Mammary epithelial cell (primary cell): ENCODE data around the gene FGF14.

Experiments used
- EZH2 ChIP-seq: IDR thresholded peaks from 2 replicates; pipeline ENCODE4 v1.6.1; 2012; ENCODE audit warnings: low read length, inconsistent platforms, borderline replicate concordance
- TF ChIP-seq, protein P1 (sequence below), 2 donors: IDR thresholded peaks in 1 of 2; conservative IDR thresholded peaks in 1 of 2; 2 replicates each; pipeline ENCODE4 v1.5.1; 2011 to 2012; ENCODE audit warnings: inconsistent platforms in 2 of 2, low read length in 2 of 2, mild to moderate bottlenecking in 2 of 2, control low read depth in 1 of 2, low read depth in 1 of 2; ENCODE audit not compliant: insufficient read depth in 1 of 2; ENCODE audit errors: extremely low read depth in 1 of 2

DNA sequence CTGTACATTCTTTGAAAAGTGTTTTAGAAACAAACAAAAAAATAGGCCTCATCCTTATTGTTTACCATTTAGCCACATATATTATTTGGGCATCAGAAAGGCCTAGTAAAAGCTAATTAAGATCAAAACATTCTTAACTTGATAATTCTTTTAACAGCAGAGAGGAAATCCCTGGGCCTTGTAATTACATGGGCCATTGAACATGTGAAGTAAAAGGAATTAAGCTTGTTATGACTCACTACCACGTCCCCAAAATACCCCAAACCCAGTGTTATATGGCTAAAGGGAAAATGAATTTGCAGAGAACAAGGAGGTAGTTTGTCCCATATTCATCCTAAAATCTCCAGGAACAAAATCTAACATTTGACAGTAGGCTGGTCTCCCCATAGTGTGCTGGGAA, 509.6 kb downstream of the FGF14 start:
- TF ChIP-seq, protein P1, sequence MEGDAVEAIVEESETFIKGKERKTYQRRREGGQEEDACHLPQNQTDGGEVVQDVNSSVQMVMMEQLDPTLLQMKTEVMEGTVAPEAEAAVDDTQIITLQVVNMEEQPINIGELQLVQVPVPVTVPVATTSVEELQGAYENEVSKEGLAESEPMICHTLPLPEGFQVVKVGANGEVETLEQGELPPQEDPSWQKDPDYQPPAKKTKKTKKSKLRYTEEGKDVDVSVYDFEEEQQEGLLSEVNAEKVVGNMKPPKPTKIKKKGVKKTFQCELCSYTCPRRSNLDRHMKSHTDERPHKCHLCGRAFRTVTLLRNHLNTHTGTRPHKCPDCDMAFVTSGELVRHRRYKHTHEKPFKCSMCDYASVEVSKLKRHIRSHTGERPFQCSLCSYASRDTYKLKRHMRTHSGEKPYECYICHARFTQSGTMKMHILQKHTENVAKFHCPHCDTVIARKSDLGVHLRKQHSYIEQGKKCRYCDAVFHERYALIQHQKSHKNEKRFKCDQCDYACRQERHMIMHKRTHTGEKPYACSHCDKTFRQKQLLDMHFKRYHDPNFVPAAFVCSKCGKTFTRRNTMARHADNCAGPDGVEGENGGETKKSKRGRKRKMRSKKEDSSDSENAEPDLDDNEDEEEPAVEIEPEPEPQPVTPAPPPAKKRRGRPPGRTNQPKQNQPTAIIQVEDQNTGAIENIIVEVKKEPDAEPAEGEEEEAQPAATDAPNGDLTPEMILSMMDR (conservative IDR thresholded peaks at IDR 0.05 in 1 of 2, IDR thresholded peaks at IDR 0.05 in 1 of 2; ENCODE audit: extremely low read depth in 1 of 2, insufficient read depth in 1 of 2, low read depth in 1 of 2, low read length in 2 of 2): no peak
- TF ChIP-seq EZH2: no peak
